RCC 7860 (cell line): Measurements from ENCODE around the gene ASB4.
"Not testable (repeated sequence)": the region's sequence is repeated elsewhere in the genome, so short reads cannot be mapped to it uniquely, and the experiment has no call there.

Source experiments
- DNase-seq: peaks from one replicate; pipeline ENCODE4 v3.0.0-alpha.2; 2015; ENCODE audit warnings: low spot score
- FAIRE-seq: peaks from 2 replicates; lab custom pipeline; 2012; peaks lifted over from hg19 to GRCh38; lab: Jason Lieb, UNC

ASB4 gene, protein sequence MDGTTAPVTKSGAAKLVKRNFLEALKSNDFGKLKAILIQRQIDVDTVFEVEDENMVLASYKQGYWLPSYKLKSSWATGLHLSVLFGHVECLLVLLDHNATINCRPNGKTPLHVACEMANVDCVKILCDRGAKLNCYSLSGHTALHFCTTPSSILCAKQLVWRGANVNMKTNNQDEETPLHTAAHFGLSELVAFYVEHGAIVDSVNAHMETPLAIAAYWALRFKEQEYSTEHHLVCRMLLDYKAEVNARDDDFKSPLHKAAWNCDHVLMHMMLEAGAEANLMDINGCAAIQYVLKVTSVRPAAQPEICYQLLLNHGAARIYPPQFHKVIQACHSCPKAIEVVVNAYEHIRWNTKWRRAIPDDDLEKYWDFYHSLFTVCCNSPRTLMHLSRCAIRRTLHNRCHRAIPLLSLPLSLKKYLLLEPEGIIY

DNA sequence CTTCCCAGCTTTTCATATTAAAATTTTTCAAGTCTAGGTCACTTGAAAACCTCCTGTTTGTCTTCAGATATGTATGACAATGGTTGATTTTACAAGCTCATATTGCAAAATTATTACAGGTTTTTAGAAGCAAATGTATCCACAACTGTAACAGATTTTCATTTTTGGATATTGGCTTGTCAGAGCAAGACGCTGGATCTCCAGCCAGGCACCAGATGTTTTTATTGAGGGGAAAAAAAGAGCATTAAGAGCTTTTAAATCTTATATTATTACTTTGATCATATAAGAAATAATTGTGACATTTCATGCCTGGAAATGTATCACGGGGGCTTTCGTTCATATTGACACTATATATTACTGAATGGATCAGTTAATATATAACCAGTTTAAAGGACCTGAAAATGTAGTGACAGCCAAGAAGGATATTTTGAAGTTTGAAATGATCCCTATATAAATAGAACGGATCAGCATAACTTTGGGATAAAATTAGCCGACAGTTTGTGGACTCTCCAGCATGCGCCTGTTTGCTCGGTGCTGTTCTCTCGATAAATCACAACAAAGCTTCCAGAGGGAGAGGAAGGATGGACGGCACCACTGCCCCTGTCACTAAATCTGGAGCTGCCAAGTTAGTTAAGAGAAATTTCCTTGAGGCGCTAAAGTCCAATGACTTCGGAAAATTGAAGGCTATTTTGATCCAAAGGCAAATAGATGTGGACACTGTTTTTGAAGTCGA is at the start of gene ASB4:
Gene ASB4, plus strand, starts transcription at position 553 of the 733 bp plus-strand sequence. Its CDS starts 29 bp downstream, at position 582.
- no peak for FAIRE-seq
- no peak for DNase-seq

DNA sequence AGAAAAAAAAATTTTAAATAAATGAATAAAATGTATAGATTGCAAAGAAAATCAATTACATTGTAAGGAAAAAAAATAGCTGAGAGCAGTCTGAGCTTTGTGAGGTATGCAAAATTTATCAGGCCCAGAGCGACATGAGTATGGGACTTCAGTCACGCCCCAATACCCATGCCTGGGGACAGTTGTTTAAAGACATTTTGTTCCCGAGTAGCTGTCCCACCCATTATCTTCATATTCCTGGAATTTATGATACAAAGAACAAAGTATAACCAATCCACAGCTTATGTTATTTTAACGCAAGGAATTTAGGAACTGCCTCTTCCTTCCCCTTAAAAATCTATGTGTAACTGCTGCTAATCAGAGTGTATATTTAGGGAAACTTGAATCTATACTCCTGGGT is 49.3 kb upstream of the ASB4 start:
- no peak for FAIRE-seq
- DNase-seq: no peak

DNA sequence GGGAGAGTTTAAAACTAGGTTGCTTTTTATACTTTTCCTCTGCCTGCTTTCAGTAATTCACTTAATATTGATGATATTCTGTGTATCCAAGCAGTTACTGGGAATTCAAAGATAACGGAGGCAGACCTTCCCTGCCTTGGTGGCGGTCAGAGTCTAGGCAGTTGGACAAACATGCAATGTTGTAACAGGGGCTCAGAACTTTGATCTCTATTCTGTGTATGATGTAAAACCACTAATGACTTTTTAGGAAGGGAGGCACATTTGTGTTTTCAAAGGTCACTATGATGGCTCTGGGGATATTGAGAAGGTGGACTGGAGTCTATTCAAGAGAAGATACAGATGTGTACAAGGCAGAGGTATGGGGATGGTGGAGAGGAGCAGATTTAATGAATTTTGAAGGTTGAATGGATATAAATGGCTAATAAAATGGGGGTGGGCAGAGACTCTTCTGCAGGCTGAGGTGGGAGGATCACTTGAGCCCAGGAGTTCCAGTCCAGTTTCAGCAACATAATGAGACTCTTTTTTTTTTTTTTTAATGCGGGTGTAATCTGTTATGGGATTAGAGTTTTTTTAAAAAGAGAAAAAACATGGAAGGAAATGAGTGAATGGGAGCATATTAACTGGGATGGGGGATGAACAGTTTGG is 45.2 kb upstream of the ASB4 start:
- DNase-seq: no peak
- no peak for FAIRE-seq

DNA sequence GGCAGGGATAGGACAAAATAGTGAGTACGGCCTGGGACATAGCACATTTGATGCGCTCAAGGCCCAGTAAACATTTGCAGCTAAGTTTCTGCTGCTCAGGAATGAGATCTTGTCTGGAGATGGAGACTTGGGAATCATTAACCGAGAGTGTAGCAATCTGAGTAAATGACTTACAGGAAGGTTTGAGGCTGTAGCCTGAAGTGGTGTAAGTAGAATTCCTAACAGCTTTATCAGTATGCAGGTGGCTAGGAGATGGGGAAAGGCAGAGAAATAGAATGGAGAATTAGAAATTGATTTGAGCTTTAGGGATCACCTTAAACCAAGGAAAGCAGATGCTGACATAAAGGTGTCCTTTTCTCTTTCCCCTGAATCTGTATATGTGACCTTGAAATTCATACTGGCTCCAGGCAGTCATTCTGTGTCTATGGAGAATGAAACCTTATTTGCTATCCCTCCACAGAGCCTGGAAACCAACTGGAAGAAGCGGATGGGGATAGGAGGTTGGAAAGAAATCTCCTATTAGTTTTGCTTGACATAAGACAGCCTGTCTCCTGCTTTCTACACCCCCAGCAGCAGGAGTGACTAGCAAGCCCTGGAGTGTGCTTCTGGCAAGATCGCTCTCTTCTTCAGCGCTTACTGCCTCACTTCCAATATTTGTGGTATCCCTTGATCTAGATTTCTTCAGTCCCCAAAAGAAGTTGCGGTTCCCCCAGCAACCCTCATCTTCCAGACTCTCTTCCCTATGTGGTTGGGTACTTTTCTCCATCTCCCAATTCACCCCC is 44.5 kb upstream of the ASB4 start:
- peak; percentile 99 for FAIRE-seq
- DNase-seq: peak; percentile 95

DNA sequence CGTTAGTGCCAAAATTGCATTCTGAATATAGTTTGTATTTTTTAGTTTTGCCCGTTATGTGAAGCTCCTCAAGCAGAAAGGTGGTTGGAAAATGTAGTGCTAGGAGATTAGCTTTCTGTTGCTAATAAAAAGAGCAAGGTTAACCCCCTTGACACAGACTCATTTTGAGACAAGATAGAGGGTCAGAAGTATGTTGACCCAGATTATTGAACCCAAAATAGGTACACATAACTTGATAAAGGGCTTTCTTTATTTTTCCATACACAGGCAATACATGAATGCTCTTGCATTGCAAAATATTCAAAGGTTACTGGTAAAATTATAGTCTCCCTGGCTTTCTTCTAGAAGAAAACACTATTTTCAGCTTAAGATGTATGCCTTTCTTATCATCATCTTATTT is 40.9 kb upstream of the ASB4 start:
- DNase-seq (no peak), FAIRE-seq (no peak)

DNA sequence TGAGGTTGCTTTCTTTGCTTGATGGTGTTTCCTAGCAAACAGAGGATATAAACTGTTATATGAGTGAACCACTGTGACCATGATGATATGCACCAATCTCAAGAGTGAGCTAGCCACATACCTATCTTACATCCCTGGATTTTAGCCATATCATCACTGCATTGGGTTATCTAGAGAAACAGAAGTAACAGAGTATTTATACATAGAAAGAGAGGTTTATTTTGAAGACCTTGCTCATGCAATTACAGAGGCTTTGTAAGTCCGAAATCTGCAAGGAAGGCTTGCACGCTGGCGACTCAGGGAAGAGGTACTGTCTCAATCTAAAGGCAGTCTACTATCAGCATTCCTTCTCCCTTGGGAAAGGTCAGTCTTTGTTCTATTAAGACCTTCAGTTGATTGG is 39.1 kb upstream of the ASB4 start:
- FAIRE-seq: no peak
- DNase-seq: no peak

DNA sequence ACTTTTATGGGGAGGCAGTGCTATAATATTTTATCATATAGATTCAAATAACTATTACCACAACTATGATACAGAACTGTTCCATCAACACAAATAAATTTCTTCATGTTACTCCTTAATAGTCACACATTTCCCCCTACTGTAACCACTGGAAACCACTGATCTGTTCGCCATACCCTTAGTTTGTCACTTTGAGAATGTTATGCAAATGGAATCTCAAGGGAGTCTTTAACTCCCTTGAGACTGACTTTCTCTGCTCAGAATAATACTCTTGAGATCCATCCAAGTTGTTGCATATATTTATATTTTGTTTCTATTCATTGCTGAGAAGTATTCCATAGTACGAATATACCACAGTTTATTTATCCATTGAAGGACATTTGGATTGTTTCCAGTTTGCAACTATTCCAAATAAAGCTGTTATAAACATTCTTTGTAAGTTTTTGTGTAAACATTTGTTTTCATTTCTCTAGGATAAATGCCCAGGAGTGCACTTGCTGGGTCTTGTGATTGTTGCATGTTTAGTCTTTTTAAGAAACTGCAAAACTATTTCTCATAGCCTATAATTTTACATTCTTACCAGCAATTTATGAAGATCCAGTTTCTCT is 31.2 kb upstream of the ASB4 start:
- no peak for DNase-seq
- no peak for FAIRE-seq

DNA sequence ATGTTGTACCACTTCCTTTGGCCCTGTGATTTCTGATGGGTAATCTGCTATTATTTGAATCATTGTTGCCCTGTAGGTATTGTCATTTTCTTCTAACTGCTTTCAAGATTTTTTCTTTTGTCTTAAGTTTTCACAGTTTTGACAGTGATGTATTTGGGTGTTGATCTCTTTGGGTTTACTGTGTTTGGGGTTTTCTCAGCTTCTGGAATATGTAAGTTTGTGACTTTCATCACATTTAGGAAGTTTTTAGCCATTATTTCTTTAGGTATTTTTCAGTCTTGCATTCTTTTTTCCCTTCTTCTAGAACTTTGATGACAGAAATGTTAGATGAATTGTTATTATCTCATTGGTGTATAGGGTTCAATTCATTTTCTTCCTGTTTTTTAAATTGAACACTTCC is 27.8 kb upstream of the ASB4 start:
- DNase-seq (no peak), FAIRE-seq (no peak)

DNA sequence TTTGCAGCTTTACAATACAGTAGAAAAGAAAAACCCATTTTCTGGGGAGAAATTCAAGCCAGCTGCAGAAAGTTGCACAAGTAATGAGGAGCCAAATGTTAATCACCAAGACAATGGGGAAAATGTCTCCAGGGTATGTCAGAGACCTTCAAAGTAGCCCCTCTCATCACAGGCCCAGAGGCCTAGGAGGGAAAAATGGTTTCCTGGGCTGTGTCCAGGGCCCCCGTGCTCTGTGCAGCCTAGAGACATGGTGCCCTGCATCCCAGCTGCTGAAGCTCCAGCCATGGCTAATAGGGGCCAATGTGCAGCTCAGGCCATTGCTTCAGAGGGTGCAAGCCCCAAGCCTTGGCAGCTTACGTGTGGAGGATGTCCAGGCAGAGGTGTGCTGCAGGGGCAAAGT is 25.1 kb upstream of the ASB4 start:
- FAIRE-seq, DNase-seq: not testable (repeated sequence)

DNA sequence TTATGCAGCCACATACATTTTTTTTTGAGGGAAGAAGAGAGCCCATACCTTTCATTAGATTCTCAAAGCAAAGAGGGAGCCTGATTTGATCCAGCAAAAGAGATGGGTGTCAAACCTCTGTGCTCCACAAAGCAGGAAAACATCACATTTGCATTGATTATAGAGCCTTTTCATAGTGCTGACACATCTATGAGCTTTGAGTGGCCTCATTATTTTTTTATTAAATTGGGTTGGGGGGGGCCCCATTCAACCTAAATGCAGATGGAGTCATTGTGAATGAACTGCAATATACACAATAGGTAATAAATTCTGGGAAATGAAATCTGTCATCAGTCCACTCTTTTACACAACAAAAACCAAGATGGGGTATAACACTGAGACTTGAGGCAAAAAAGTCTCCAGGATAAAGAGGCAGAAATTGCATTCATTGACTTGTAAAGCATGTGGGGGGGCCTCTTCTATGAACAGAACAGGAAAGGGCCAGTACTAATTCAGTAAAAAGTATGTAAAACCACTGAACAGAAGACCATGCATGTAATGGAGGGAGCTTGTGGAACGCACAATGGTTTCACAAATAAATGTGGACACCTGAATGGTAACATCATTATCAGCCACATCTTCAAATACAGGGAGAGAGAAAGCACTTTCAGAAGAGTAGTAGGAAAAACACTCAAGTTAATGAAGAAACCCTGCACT is 17.7 kb upstream of the ASB4 start:
- no peak for FAIRE-seq
- DNase-seq: no peak

DNA sequence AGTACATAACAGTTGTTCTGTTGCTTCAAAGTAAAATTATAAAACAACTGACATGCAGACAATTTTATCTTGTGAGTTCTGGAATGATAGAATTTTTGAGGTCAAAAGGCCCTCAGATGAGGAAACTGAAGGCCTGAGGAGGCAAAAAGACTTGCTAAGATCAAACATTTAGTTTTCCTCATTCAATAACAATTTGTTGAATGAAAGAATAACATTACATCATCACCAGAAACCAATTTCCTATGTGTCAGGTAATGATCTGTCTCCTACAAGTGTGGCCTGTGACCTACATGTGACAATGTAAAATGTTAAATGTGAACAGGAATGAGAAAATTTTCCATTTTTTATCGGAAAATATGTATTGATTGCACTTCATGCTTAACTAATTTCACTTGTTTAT is 16.6 kb upstream of the ASB4 start:
- FAIRE-seq (no peak), DNase-seq (peak; percentile 45)

DNA sequence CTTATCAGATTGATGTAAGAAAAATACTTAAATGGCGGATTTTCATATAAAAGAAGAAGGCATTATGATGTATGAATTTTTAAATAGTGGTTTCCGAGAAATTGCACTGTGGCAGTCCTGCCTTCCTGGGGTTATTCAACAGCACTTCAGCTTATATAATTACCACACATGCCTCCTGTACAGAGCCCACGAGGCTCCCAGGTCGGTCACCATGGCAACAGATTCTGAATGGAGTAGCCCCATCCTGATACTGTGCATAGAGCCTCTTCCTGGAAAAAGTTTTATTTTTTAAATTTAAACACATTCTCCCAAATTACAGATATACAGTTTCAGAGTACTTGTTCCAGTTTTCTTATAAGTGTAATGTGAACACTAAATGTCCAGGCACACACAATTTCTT is 15.9 kb upstream of the ASB4 start:
- DNase-seq: peak; percentile 23
- FAIRE-seq: no peak

DNA sequence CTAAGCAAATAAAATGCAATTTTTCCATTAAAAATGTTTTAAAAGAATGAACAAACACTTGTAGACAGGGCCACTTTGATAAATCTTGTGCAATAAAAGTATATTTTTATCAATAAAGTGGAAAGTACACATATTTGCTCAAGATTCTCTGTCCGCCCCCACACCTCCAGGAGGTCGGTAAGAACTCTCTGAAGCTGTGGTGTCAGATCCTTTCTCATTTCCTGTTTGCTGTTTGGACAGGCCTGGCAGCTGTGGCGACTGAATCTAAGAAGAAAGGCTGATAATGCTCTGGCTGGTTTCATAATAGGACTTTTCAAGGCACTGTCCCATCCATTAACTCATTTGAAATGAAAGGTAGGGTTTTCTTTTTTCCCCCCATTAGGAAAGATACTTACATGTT is 15.3 kb upstream of the ASB4 start:
- FAIRE-seq: peak; percentile 58
- DNase-seq: peak; percentile 68

DNA sequence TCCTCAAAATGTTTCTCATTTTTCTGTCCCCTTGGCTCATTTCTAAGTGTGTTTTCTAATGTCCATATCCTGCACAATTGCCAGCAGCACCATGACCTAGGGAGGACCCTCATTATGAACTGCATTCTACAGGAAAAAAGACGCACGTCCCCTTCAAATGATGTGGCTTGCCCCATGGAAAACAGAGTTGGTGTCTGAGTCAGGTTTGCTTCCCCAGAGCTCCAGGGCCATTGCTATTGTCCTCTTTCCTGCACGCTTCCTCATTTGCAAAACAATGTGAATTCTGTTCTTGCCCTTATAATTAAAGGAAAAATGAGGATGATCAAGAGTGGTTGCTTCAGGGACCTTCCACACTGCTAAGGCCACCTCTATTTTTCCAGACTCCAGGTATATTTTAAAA is 14.7 kb upstream of the ASB4 start:
- FAIRE-seq (no peak), DNase-seq (no peak)

DNA sequence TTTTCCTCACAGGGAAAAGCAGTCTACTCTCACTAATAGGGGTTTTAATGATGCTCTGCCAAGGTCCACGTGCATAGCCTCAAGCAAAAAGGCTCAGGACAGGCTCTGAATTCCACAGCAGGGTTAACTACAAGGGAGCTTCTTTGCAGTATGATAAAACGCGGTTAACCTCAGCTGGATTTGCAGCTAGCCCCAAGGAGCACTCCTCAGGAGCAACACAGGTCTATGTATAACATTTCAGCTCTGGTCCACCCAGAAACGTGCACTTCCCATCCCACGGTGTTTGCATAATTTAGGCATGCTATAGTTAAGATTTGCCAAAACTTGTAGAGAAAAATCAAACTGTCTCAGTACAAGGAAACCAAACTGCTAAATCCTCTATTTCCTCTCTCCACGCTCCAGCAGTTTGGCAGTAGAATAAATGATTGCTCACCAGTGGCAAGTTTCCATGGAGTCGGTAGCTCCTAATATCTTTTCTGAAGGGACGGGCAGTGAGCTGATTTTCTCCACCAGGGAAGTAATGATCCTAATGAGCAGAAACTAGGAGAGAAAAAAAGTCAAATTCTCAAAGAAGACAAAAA is 13.1 kb upstream of the ASB4 start:
- FAIRE-seq (peak; percentile 97), DNase-seq (peak; percentile 91)

DNA sequence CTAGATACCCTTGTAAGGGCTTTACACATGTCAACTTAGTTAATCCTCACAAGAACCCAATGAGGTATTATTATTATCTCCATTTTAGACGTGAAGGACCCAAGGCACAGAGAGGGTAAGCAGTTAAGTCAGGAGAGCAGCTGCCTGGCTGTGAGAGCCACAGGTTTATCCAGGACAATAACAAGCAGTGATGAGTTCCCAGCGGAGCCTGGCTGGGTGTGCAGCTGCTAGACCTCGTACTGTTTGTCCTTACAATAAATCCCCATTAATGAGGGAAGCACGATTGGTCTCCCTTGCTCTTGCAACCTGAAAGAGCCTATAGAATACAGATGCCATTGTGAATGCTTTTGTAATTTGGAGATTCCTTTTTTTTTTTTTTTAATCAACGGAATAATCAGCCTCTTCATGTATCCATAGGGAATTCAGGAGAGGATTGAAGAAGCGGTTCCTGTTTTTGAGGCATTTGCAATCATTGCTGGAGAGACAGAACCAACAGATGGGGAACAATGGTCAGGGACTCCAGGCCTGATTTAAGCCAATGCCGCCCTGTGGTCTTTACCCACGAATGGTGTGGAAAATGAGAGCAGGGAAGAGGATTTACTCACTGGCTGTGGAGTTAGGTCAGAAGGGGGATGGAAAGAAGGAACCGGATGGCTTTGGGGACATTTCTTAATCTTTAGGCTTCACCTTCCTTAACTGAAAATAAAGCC is 12.3 kb upstream of the ASB4 start:
- DNase-seq (no peak), FAIRE-seq (no peak)

DNA sequence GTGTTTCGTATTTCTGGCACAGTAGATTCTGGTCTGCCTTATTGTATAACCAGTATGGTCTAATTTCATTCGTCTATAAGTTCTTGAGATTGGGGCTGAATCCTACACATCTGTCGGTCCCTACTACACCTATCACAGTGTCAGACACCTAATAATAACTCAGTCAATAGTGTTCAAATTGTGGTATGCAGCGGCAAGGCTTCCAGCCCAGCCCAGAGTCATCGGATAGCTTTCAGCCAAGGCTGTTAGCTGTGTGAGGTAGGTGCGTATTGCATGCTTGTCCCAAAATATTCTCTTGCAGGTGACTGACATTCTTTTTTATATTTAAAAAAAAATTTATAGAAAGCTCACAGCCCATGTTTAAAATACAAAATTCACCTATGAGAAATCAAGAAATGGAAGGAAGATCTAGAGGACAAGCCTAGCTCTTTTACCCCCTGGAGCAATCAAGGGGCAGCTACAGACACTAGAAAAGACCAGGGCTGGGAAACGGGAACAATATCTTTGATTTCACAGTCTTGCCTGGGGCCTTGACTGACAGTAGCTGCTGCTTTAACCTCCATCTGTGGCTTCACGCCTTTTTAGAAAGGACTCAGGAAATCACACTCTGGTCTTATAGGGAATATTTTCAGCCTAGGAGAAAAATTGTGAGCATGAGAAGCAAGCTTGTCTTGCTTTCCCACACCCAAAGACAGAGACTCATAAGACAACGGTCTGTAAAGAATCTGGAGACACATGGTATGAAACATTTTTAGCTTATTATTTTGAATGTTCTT is 9.5 kb upstream of the ASB4 start:
- FAIRE-seq: no peak
- DNase-seq: no peak

DNA sequence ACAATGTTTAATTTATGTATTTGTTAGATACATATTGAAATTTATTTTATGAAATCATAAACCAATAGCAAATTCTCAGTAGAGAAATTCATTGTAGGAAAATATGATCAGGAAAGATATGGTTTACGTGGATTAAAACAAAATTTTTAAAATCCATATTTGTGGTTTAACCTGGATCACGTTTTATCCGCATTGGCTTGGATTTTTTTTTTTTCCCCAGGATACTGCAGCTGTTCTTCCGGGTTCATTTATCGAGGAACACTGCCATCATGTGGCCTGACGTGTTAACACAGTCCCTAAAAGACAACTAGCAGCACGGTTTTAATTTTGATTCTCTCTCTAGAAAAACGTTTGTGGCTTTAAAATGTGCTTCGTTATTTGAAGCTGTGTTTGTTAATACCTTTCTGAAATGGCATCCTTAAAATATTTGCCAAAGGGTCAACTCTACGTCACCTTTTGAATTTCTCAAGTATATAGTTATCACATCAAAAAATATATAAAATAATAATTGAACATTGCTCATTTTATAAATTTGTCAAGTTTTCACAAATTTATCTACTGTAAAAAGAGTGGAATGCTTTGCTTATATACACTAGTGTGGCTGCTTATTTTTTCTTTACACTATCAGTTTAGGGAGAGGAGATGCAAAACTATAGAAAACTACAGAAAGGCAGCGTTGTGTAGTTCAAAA is 8.7 kb upstream of the ASB4 start:
- FAIRE-seq: peak; percentile 95
- DNase-seq: peak; percentile 80
